GM23338 (cell line): ENCODE measurements around the gene CCDC187. TPM values are rescaled to one million over a fixed set of nuclear protein-coding genes. Genes with fewer than 3 reads are reported as not detected.

Experiments
- ATAC-seq: fragments of 200-7000 bp; cut with Tn5 transposase; 3 replicates; pipeline ENCODE4 v1.9.1; 2020
- DNase-seq: peaks from one replicate; pipeline ENCODE4 v3.0.0-alpha.2; 2015; ENCODE audit warnings: low spot score
- H2AFZ ChIP-seq: fragments of 200-600 bp; sonication (generic); 2 replicates; pipeline ENCODE4 v1.8.0; 2016; ENCODE audit warnings: antibody characterized with exemption, mild to moderate bottlenecking, moderate library complexity
- H3F3A ChIP-seq: fragments of 200-600 bp; sonication (generic); replicated peaks from 2 replicates; pipeline ENCODE4 v1.8.0; 2017; ENCODE audit warnings: antibody characterized with exemption, mixed run types, low read depth
- H3K27ac ChIP-seq: fragments of 200-600 bp; sonication (generic); 2 replicates; pipeline ENCODE4 v1.6.1; 2016; ENCODE audit warnings: low read depth
- H3K27me3 ChIP-seq: fragments of 200-600 bp; sonication (generic); 2 replicates; pipeline ENCODE4 v1.8.0; 2016; ENCODE audit warnings: mild to moderate bottlenecking, mixed run types, moderate library complexity; ENCODE audit not compliant: insufficient read depth
- H3K36me3 ChIP-seq: fragments of 200-600 bp; sonication (generic); 2 replicates; pipeline ENCODE4 v1.8.0; 2016; ENCODE audit warnings: mild to moderate bottlenecking; ENCODE audit not compliant: insufficient read depth
- H3K4me1 ChIP-seq: fragments of 200-600 bp; sonication (generic); 2 replicates; pipeline ENCODE4 v1.8.0; 2016; ENCODE audit warnings: mild to moderate bottlenecking, moderate library complexity; ENCODE audit not compliant: insufficient read depth
- H3K4me2 ChIP-seq: fragments of 200-600 bp; sonication (generic); 2 replicates; pipeline ENCODE4 v1.7.1; 2017; ENCODE audit warnings: mixed run types
- H3K4me3 ChIP-seq: fragments of 200-600 bp; sonication (generic); 2 replicates; pipeline ENCODE4 v1.6.1; 2016; ENCODE audit warnings: mixed run types
- H3K79me2 ChIP-seq: fragments of 200-600 bp; sonication (generic); replicated peaks from 2 replicates; pipeline ENCODE4 v1.8.0; 2017; ENCODE audit warnings: mild to moderate bottlenecking; ENCODE audit not compliant: insufficient read depth
- H3K9me2 ChIP-seq: fragments of 200-600 bp; sonication (generic); 2 replicates; pipeline ENCODE4 v1.8.0; 2017; ENCODE audit not compliant: insufficient read depth
- H4K20me1 ChIP-seq: fragments of 200-600 bp; sonication (generic); replicated peaks from 2 replicates; pipeline ENCODE4 v1.8.0; 2017; ENCODE audit warnings: mild to moderate bottlenecking; ENCODE audit not compliant: insufficient read depth
- H3K27ac Mint-ChIP-seq: 2 replicates; pipeline ENCODE4 v1.8.0; 2020; ENCODE audit warnings: inconsistent platforms, mild to moderate bottlenecking, moderate library complexity, mixed read lengths
- H3K27me3 Mint-ChIP-seq: 3 replicates; pipeline ENCODE4 v1.8.0; 2022; ENCODE audit warnings: low read depth, mild to moderate bottlenecking, moderate library complexity, mixed read lengths, inconsistent platforms; ENCODE audit not compliant: insufficient read depth, poor library complexity
- H3K36me3 Mint-ChIP-seq: 3 replicates; pipeline ENCODE4 v1.8.0; 2021; ENCODE audit warnings: low read depth, mild to moderate bottlenecking, inconsistent platforms, moderate library complexity, mixed read lengths
- H3K4me1 Mint-ChIP-seq: 3 replicates; pipeline ENCODE4 v1.8.0; 2020; ENCODE audit warnings: mild to moderate bottlenecking, inconsistent platforms, mixed read lengths
- H3K4me3 Mint-ChIP-seq: 3 replicates; pipeline ENCODE4 v1.8.0; 2021; ENCODE audit warnings: moderate library complexity, mild to moderate bottlenecking, inconsistent platforms, mixed read lengths
- H3K9me3 Mint-ChIP-seq: 3 replicates; pipeline ENCODE4 v1.8.0; 2020; ENCODE audit warnings: moderate library complexity, mild to moderate bottlenecking, inconsistent platforms, mixed read lengths
- CREB1 ChIP-seq: fragments of 250-450 bp; sonication (Bioruptor Pico); IDR thresholded peaks from 2 replicates; pipeline ENCODE4 v1.5.0; 2020; ENCODE audit warnings: low read depth, mild to moderate bottlenecking, moderate library complexity
- CTCF ChIP-seq, 2 experiments: fragments of 200-600 bp in 1 of 2; sonication (generic) in 1 of 2; conservative IDR thresholded peaks; 2 replicates each; pipeline versions ENCODE4 v1.5.1 to v1.6.1; 2016 to 2017; ENCODE audit warnings: antibody characterized with exemption in 2 of 2, low read depth in 2 of 2, mild to moderate bottlenecking in 2 of 2, moderate library complexity in 1 of 2
- ETS1 ChIP-seq: IDR thresholded peaks from 2 replicates; pipeline ENCODE4 v1.6.1; 2016; ENCODE audit warnings: antibody characterized with exemption
- EZH2 ChIP-seq: fragments of 200-600 bp; sonication (generic); IDR thresholded peaks from one replicate; pipeline ENCODE4 v1.8.0; 2017; ENCODE audit warnings: antibody characterized with exemption, mild to moderate bottlenecking, low read depth; ENCODE audit not compliant: unreplicated experiment
- EZH2phosphoT487 ChIP-seq: fragments of 200-600 bp; sonication (generic); IDR thresholded peaks from one replicate; pipeline ENCODE4 v1.8.1; 2018; ENCODE audit warnings: antibody characterized with exemption; ENCODE audit not compliant: unreplicated experiment
- JUNB ChIP-seq: IDR thresholded peaks from one replicate; pipeline ENCODE4 v1.6.1; 2016; ENCODE audit warnings: antibody characterized with exemption; ENCODE audit not compliant: unreplicated experiment
- NANOG ChIP-seq: IDR thresholded peaks from 2 replicates; pipeline ENCODE4 v1.6.1; 2016; ENCODE audit warnings: antibody characterized with exemption, borderline replicate concordance
- POLR2AphosphoS5 ChIP-seq: IDR thresholded peaks from 2 replicates; pipeline ENCODE4 v1.6.1; 2016; ENCODE audit warnings: antibody characterized with exemption, low read depth
- REST ChIP-seq: IDR thresholded peaks from one replicate; pipeline ENCODE4 v1.6.1; 2018; ENCODE audit warnings: antibody characterized with exemption; ENCODE audit not compliant: unreplicated experiment
- STAT1 ChIP-seq: IDR thresholded peaks from one replicate; pipeline ENCODE4 v1.6.1; 2016; ENCODE audit warnings: antibody characterized with exemption; ENCODE audit not compliant: unreplicated experiment
- ZNF114 ChIP-seq: fragments of 250-450 bp; sonication (Bioruptor Pico); IDR thresholded peaks from 2 replicates; pipeline ENCODE4 v1.5.0; 2020; ENCODE audit warnings: mild to moderate bottlenecking, moderate library complexity
- ZNF331 ChIP-seq: fragments of 250-450 bp; sonication (Bioruptor Pico); IDR thresholded peaks from 2 replicates; pipeline ENCODE4 v1.5.0; 2020; ENCODE audit warnings: low read depth, mild to moderate bottlenecking, moderate library complexity
- ZNF462 ChIP-seq: fragments of 250-450 bp; sonication (Bioruptor Pico); IDR thresholded peaks from 2 replicates; pipeline ENCODE4 v1.5.0; 2020; ENCODE audit warnings: mild to moderate bottlenecking, moderate library complexity
- polyA plus RNA-seq: library from polyadenylated mRNA; unstranded; fragments of >200 nt; fragmentation: Nextera tagmentation; extraction: Ambion mirVana; gene quantifications from 2 replicates; pipeline ENCODE4 v1.2.1, GENCODE V29; 2016
- total RNA-seq: library from RNA; depleted of rRNA; stranded (reverse); fragments of >200 nt; shearing (Covaris generic); gene quantifications from 2 replicates; pipeline ENCODE4 v1.2.3, GENCODE V29; 2014

Gene CCDC187
- total and polyA plus RNA-seq, 2 experiments from 2014 or later, result 0.14 TPM; not detected in 1

- H2AFZ ChIP-seq, result no peak overlapping the region
- no peak for ATAC-seq
- peaks cover 3% of the 10 kb centered on the region; the same call in 1 of the 3 replicates for H3K9me3 Mint-ChIP-seq
- no peaks in the 10 kb centered on the region for H3K79me2 ChIP-seq
- no peak overlapping the region for H3K27ac ChIP-seq
- no peaks in the 10 kb centered on the region for H3F3A ChIP-seq
- H3K36me3 ChIP-seq, result no peaks in the 10 kb centered on the region
- H3K4me1 ChIP-seq, result no peaks in the 10 kb centered on the region
- no peaks in the 10 kb centered on the region for H4K20me1 ChIP-seq
- no peaks in the 10 kb centered on the region; the same call in 2 of the 3 replicates for H3K4me1 Mint-ChIP-seq
- H3K9me2 ChIP-seq, result no peaks in the 10 kb centered on the region
- no peak overlapping the region for H3K4me2 ChIP-seq
- H3K27me3 Mint-ChIP-seq, result peaks cover 5% of the 10 kb centered on the region
- no peak overlapping the region for H3K27ac Mint-ChIP-seq
- DNase-seq, result no peak
- no peak overlapping the region for H3K4me3 ChIP-seq
- H3K27me3 ChIP-seq, result no peaks in the 10 kb centered on the region
- no peak overlapping the region for H3K4me3 Mint-ChIP-seq
- TF ChIP-seq ZNF114 (CRISPR knock-in tag) (no peak), STAT1 (no peak), ZNF331 (no peak), JUNB (no peak), CTCF (conservative IDR thresholded peaks at IDR 0.05; ENCODE audit: low read depth in 2 of 2) (no peak), NANOG (no peak), ZNF462 (CRISPR knock-in tag) (no peak), EZH2phosphoT487 (no peak), EZH2 (no peak), CREB1 (no peak), ETS1 (no peak), POLR2AphosphoS5 (no peak), REST (no peak)
- H3K36me3 Mint-ChIP-seq, result no peaks in the 10 kb centered on the region
Measured at GRCh38 chr9:136276716-136277115, 27.2 kb downstream of the CCDC187 start.
